ENCODE measurements around the gene SAMHD1. TPM values are rescaled to one million over a fixed set of nuclear protein-coding genes. Genes with fewer than 3 reads are reported as not detected.

SAMHD1 gene
- total and polyA plus RNA-seq, 2 donors (not counting 1 experiment from before 2014, with no cell fraction given): 7.9 to 12.8 TPM

GRCh38 chr20:36878941-36879340 lies 72.6 kb downstream of the SAMHD1 start:
- ChIA-PET CTCF (interaction anchor here (1.0 kb wide), 1 partner anchor 8 kb away, joined by 3 read pairs; no protein-coding TSS in a partner anchor), POLR2A (no interaction called here)
- no peak overlapping the region for H3K4me3 Mint-ChIP-seq
- H3K9ac ChIP-seq (ENCODE audit: low read length): no peak overlapping the region
- H3K27me3 ChIP-seq (replicated peaks in 1 of 4; ENCODE audit: control extremely low read depth in 1 of 4, control insufficient read depth in 3 of 4, insufficient read depth in 4 of 4, low read length in 3 of 4): no peaks in the 10 kb centered on the region
- intact Hi-C loops (cut with micrococcal nuclease): no loop called here
- H3K79me2 ChIP-seq (ENCODE audit: control insufficient read depth, insufficient read depth, low read length): no peaks in the 10 kb centered on the region
- no peaks in the 10 kb centered on the region for H3K36me3 ChIP-seq (replicated peaks in 1 of 2; ENCODE audit: control extremely low read depth in 1 of 2, control insufficient read depth in 1 of 2, extremely low read depth in 1 of 2, insufficient read depth in 2 of 2, low read length in 1 of 2)
- ATAC-seq (ENCODE audit: low read depth) (no peak), DNase-seq (no peak)
- H3K4me1 ChIP-seq (ENCODE audit: control insufficient read depth in 2 of 2, insufficient read depth in 2 of 2, low read length in 2 of 2): peaks cover 5 to 11% of the 10 kb centered on the region in 2 donors
- H2AFZ ChIP-seq (ENCODE audit: insufficient read depth, low read depth, low read length, poor library complexity, severe bottlenecking): no peak overlapping the region
- no peaks in the 10 kb centered on the region for H3K9me3 ChIP-seq (ENCODE audit: control extremely low read depth in 1 of 3, control insufficient read depth in 2 of 3, insufficient read depth in 1 of 3, low read length in 2 of 3)
- H3K27me3 Mint-ChIP-seq: no peaks in the 10 kb centered on the region
- no peaks in the 10 kb centered on the region for H4K20me1 ChIP-seq (ENCODE audit: control insufficient read depth, insufficient read depth, low read length, poor library complexity, severe bottlenecking)
- H3K4me2 ChIP-seq (replicated peaks; ENCODE audit: low read depth, low read length, poor library complexity, severe bottlenecking): no peak overlapping the region
- H3K4me1 Mint-ChIP-seq: peaks cover 15% of the 10 kb centered on the region
- H3K27ac Mint-ChIP-seq: no peak overlapping the region
- no peaks in the 10 kb centered on the region for H3K9me3 Mint-ChIP-seq (ENCODE audit: insufficient read depth)
- no peak overlapping the region for H3K4me3 ChIP-seq (ENCODE audit: control extremely low read depth in 1 of 5, extremely low read depth in 1 of 5, insufficient read depth in 1 of 5, low read depth in 2 of 5, low read length in 4 of 5)
- 98% methylated on average over 10 of the region's 10 CpGs for WGBS (ENCODE audit: insufficient coverage)
- no peak overlapping the region for H3K27ac ChIP-seq (ENCODE audit: low read length in 2 of 2)
- no peak for TF ChIP-seq EZH2 (IDR thresholded peaks at IDR 0.05; ENCODE audit: borderline replicate concordance, insufficient read depth, low read depth, low read length, poor library complexity, severe bottlenecking)
- TF ChIP-seq CTCF (IDR thresholded peaks at IDR 0.05): no peak

- Histone ChIP-seq H3K4me1 (ENCODE audit: control insufficient read depth in 2 of 2, insufficient read depth in 2 of 2, low read length in 2 of 2) (peaks cover 5 to 19% of the 10 kb centered on the region in 2 donors), H3K4me3 (ENCODE audit: control extremely low read depth in 1 of 5, extremely low read depth in 1 of 5, insufficient read depth in 1 of 5, low read depth in 2 of 5, low read length in 4 of 5) (no peak overlapping the region), H3K9me3 (ENCODE audit: control extremely low read depth in 1 of 3, control insufficient read depth in 2 of 3, insufficient read depth in 1 of 3, low read length in 2 of 3) (no peaks in the 10 kb centered on the region), H3K9ac (ENCODE audit: low read length) (no peak overlapping the region), H3K36me3 (replicated peaks in 1 of 2; ENCODE audit: control extremely low read depth in 1 of 2, control insufficient read depth in 1 of 2, extremely low read depth in 1 of 2, insufficient read depth in 2 of 2, low read length in 1 of 2) (no peaks in the 10 kb centered on the region), H3K27ac (ENCODE audit: low read length in 2 of 2) (no peak overlapping the region), H3K79me2 (ENCODE audit: control insufficient read depth, insufficient read depth, low read length) (no peaks in the 10 kb centered on the region), H4K20me1 (ENCODE audit: control insufficient read depth, insufficient read depth, low read length, poor library complexity, severe bottlenecking) (no peaks in the 10 kb centered on the region), H3K4me2 (replicated peaks; ENCODE audit: low read depth, low read length, poor library complexity, severe bottlenecking) (no peak overlapping the region), H2AFZ (ENCODE audit: insufficient read depth, low read depth, low read length, poor library complexity, severe bottlenecking) (no peak overlapping the region), H3K27me3 (replicated peaks in 1 of 4; ENCODE audit: control extremely low read depth in 1 of 4, control insufficient read depth in 3 of 4, insufficient read depth in 4 of 4, low read length in 3 of 4) (no peaks in the 10 kb centered on the region)
- Mint-ChIP-seq H3K9me3 (ENCODE audit: insufficient read depth) (no peaks in the 10 kb centered on the region), H3K4me3 (no peak overlapping the region), H3K27me3 (no peaks in the 10 kb centered on the region), H3K27ac (no peak overlapping the region), H3K4me1 (peaks cover 15% of the 10 kb centered on the region)
- ATAC-seq (ENCODE audit: low read depth): no peak
- TF ChIP-seq CTCF (IDR thresholded peaks at IDR 0.05) (no peak), EZH2 (IDR thresholded peaks at IDR 0.05; ENCODE audit: borderline replicate concordance, insufficient read depth, low read depth, low read length, poor library complexity, severe bottlenecking) (no peak)
- WGBS (ENCODE audit: insufficient coverage): 100% methylated on average over 2 of the region's 3 CpGs
- intact Hi-C loops (cut with micrococcal nuclease): no loop called here
- no peak for DNase-seq
- ChIA-PET POLR2A (no interaction called here), CTCF (no interaction called here)
These were observed 75.1 kb downstream of the SAMHD1 start for GRCh38 chr20:36876473-36876833.
